NB4 (cell line): ENCODE results near the gene AKNA.

Experiments used
- POLR2A ChIP-seq: IDR thresholded peaks from 2 replicates; pipeline ENCODE4 v1.6.1; 2011; ENCODE audit warnings: mild to moderate bottlenecking; ENCODE audit not compliant: insufficient read length; ENCODE audit errors: extremely low read depth
- TF ChIP-seq, protein P1 (sequence below): IDR thresholded peaks from one replicate; pipeline ENCODE4 v1.5.1; 2012; ENCODE audit warnings: low read depth, low read length
- TF ChIP-seq, protein P2 (sequence below): IDR thresholded peaks from 2 replicates; pipeline ENCODE4 v1.6.1; 2011; ENCODE audit warnings: low read depth, low read length

DNA sequence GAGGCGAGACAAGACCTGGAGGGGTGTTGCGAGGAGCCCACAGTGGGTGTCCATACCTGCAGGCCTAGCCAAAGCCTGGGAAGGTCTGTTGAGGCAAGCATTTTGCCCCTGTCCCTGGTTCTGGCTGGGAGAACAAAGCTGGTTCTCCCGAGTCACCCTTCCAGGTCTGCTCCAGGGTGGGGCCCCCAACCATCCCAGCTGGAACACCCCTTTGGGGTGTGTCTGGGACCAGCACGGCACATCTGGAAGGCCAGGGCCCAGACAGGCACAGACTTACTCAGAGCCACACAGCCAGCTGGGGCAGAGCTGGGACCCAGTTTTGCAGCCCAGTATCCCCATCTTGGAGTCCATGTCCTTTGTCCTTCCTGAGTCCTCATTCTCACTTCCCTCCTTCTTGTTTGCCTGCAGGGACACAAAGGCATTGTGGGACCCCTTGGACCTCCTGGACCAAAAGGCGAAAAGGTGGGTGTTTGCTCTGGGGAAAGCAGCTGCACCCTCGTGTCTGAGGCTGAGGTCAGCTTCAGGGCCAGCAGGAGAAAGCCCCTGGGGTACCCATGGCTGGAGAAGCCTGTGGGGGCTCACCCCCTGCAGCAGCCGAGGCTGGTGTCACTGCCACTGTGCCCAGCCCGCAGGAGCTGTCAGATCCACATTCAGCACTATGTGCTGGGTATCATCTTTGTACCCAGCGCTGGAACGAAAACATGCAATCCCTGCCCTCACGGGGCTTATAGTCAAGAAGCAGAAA is 103.3 kb downstream of the AKNA start:
- no peak for TF ChIP-seq POLR2A
- TF ChIP-seq, protein P1, sequence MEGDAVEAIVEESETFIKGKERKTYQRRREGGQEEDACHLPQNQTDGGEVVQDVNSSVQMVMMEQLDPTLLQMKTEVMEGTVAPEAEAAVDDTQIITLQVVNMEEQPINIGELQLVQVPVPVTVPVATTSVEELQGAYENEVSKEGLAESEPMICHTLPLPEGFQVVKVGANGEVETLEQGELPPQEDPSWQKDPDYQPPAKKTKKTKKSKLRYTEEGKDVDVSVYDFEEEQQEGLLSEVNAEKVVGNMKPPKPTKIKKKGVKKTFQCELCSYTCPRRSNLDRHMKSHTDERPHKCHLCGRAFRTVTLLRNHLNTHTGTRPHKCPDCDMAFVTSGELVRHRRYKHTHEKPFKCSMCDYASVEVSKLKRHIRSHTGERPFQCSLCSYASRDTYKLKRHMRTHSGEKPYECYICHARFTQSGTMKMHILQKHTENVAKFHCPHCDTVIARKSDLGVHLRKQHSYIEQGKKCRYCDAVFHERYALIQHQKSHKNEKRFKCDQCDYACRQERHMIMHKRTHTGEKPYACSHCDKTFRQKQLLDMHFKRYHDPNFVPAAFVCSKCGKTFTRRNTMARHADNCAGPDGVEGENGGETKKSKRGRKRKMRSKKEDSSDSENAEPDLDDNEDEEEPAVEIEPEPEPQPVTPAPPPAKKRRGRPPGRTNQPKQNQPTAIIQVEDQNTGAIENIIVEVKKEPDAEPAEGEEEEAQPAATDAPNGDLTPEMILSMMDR = no peak
- TF ChIP-seq, protein P2, sequence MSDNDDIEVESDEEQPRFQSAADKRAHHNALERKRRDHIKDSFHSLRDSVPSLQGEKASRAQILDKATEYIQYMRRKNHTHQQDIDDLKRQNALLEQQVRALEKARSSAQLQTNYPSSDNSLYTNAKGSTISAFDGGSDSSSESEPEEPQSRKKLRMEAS = no peak
